Smooth muscle cell (in vitro differentiated cells): ENCODE data around the gene DPP6. TPM values are rescaled to one million over a fixed set of nuclear protein-coding genes. Genes with fewer than 3 reads are reported as not detected.

Experiments used
- DNase-seq: peaks from one replicate; lab custom pipeline; 2025; ENCODE audit not compliant: unreplicated experiment; lab: John Stamatoyannopoulos, UW
- H2AFZ ChIP-seq: fragments of 200-600 bp; sonication (generic); 2 replicates; pipeline ENCODE4 v1.6.0; 2016; ENCODE audit warnings: antibody characterized with exemption, low read depth, mild to moderate bottlenecking
- H3F3A ChIP-seq: fragments of 200-600 bp; sonication (generic); 2 replicates; pipeline ENCODE4 v1.6.0; 2017; ENCODE audit warnings: antibody characterized with exemption, low read depth
- H3K27ac ChIP-seq: fragments of 200-600 bp; sonication (generic); 2 replicates; pipeline ENCODE4 v1.5.1; 2016; ENCODE audit warnings: low read depth, mild to moderate bottlenecking
- H3K27me3 ChIP-seq: fragments of 200-600 bp; sonication (generic); 2 replicates; pipeline ENCODE4 v1.6.1; 2016; ENCODE audit warnings: low read depth, mild to moderate bottlenecking
- H3K36me3 ChIP-seq: fragments of 200-600 bp; sonication (generic); 2 replicates; pipeline ENCODE4 v1.5.1; 2016; ENCODE audit warnings: low read depth
- H3K4me1 ChIP-seq: fragments of 200-600 bp; sonication (generic); 2 replicates; pipeline ENCODE4 v1.5.1; 2016; ENCODE audit warnings: low read depth
- H3K4me2 ChIP-seq: fragments of 200-600 bp; sonication (generic); 2 replicates; pipeline ENCODE4 v1.6.0; 2016; ENCODE audit warnings: mild to moderate bottlenecking
- H3K4me3 ChIP-seq: fragments of 200-600 bp; sonication (generic); 2 replicates; pipeline ENCODE4 v1.5.1; 2016; ENCODE audit warnings: mild to moderate bottlenecking
- H3K79me2 ChIP-seq: fragments of 200-600 bp; sonication (generic); 2 replicates; pipeline ENCODE4 v1.6.0; 2016; ENCODE audit warnings: low read depth, mild to moderate bottlenecking
- H3K9ac ChIP-seq: fragments of 200-600 bp; sonication (generic); 2 replicates; pipeline ENCODE4 v1.6.0; 2016; ENCODE audit warnings: low read depth
- H3K9me3 ChIP-seq: fragments of 200-600 bp; sonication (generic); replicated peaks from 2 replicates; pipeline ENCODE4 v1.5.1; 2016; ENCODE audit warnings: low read depth
- H4K20me1 ChIP-seq: fragments of 200-600 bp; sonication (generic); 2 replicates; pipeline ENCODE4 v1.6.0; 2016; ENCODE audit warnings: low read depth
- WGBS: methylation state at CpG from one replicate; pipeline ENCODE4 v1.1.7; 2016; ENCODE audit warnings: low lambda C conversion rate; 5-methylcytosine and 5-hydroxymethylcytosine counted together
- polyA plus RNA-seq: library from polyadenylated mRNA; unstranded; fragments of >200 nt; fragmentation: Nextera tagmentation; extraction: Ambion mirVana; gene quantifications from 2 replicates; pipeline ENCODE4 v1.2.1, GENCODE V29; 2016
- total RNA-seq: library from RNA; depleted of rRNA; stranded (reverse); fragments of >200 nt; gene quantifications from 2 replicates; pipeline ENCODE4 v1.2.3, GENCODE V29; 2014
- TF ChIP-seq, protein P1 (sequence below): fragments of 200-600 bp; sonication (generic); IDR thresholded peaks from 2 replicates; pipeline ENCODE4 v1.5.1; 2017; ENCODE audit warnings: borderline replicate concordance, mild to moderate bottlenecking, antibody characterized with exemption; ENCODE audit not compliant: insufficient read depth, poor library complexity, severe bottlenecking

The DPP6 gene
- total and polyA plus RNA-seq, 2 experiments from 2014 or later: 0.72 TPM; not detected in 1

DNA sequence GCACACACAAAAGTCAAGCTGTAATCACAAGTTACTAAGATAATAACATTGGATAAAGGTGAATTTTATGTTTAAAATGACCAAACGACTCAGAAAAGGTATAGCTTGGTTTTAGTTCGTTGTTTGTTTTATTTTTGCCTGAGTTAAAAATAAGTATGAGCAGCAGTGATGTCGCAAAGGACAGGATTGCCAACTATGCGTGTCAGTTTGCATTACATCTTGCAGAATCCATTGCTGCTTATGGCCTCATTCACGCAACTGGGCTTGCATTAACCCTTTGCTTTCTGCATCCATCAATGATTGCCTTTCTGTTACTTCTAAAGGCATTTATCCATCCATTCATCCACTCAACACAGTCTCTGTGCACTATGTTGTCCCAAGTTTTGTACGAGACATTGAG, 389.6 kb downstream of the DPP6 start:
- Histone ChIP-seq H3K79me2 (no peaks in the 10 kb centered on the region), H3F3A (no peaks in the 10 kb centered on the region), H3K9ac (no peak overlapping the region), H3K27ac (no peak overlapping the region), H3K4me1 (no peaks in the 10 kb centered on the region), H2AFZ (no peak overlapping the region), H3K36me3 (no peaks in the 10 kb centered on the region), H3K4me2 (no peak overlapping the region), H4K20me1 (no peaks in the 10 kb centered on the region), H3K4me3 (no peak overlapping the region), H3K27me3 (no peaks in the 10 kb centered on the region), H3K9me3 (no peaks in the 10 kb centered on the region)
- TF ChIP-seq, protein P1, sequence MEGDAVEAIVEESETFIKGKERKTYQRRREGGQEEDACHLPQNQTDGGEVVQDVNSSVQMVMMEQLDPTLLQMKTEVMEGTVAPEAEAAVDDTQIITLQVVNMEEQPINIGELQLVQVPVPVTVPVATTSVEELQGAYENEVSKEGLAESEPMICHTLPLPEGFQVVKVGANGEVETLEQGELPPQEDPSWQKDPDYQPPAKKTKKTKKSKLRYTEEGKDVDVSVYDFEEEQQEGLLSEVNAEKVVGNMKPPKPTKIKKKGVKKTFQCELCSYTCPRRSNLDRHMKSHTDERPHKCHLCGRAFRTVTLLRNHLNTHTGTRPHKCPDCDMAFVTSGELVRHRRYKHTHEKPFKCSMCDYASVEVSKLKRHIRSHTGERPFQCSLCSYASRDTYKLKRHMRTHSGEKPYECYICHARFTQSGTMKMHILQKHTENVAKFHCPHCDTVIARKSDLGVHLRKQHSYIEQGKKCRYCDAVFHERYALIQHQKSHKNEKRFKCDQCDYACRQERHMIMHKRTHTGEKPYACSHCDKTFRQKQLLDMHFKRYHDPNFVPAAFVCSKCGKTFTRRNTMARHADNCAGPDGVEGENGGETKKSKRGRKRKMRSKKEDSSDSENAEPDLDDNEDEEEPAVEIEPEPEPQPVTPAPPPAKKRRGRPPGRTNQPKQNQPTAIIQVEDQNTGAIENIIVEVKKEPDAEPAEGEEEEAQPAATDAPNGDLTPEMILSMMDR: no peak
- WGBS: 64% methylated on average over 6 of the region's 6 CpGs
- DNase-seq: no peak

DNA sequence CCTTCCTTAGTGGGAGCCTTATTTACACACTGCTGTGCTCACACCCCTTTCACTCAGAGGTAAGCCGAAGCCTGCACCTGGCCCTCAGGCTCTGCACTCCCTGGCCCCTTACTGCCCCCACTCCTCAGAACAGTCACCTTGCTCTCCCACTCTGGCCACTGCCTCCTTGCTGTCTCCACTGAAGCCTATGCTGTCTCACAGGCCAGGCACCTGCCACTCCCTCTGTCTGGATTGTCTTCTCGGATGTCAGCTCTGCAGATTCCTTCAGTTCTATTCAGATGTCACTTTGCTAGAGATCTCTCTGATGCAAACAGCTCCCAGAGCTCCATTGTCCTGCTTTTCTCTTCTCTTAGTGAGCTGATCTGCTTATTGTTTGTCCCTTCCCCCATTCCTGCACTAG, 390.7 kb downstream of the DPP6 start:
- Histone ChIP-seq H3K4me2 (no peak overlapping the region), H3K4me1 (no peaks in the 10 kb centered on the region), H3K27me3 (no peaks in the 10 kb centered on the region), H3K9ac (no peak overlapping the region), H3K9me3 (no peaks in the 10 kb centered on the region), H3K27ac (no peak overlapping the region), H2AFZ (no peak overlapping the region), H3K36me3 (no peaks in the 10 kb centered on the region), H3K4me3 (no peak overlapping the region), H3K79me2 (no peaks in the 10 kb centered on the region), H4K20me1 (no peaks in the 10 kb centered on the region), H3F3A (no peaks in the 10 kb centered on the region)
- no peak for DNase-seq
- TF ChIP-seq, protein P1: no peak
- WGBS: 63% methylated on average over 2 of the region's 2 CpGs

DNA sequence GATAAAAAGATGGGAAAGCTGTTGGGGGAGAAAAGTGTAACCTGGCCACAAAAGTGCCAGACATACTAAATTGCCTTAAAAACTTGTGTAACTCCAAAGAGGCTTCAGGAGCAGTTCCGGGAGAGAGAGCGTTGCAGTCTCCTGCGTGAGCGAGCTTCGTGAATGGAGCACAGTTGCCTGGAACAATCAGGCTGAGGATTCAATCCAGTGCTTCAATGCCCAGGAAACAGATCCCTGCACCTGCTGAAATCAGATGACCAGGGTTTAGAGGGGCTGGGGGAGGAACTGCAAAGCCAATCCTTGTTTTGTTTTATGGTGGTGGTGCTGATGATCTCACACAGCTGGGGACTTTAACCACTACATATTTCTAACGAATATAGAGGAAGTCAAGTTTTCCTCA, 398.3 kb downstream of the DPP6 start:
- H3K27ac ChIP-seq: no peak overlapping the region
- no peak overlapping the region for H3K9ac ChIP-seq
- H3K4me3 ChIP-seq: no peak overlapping the region
- H3K79me2 ChIP-seq: no peaks in the 10 kb centered on the region
- no peaks in the 10 kb centered on the region for H3K27me3 ChIP-seq
- no peak for DNase-seq
- H4K20me1 ChIP-seq: no peaks in the 10 kb centered on the region
- H2AFZ ChIP-seq: no peak overlapping the region
- no peaks in the 10 kb centered on the region for H3K36me3 ChIP-seq
- peaks cover 4% of the 10 kb centered on the region for H3K4me1 ChIP-seq
- H3K4me2 ChIP-seq: no peak overlapping the region
- no peaks in the 10 kb centered on the region for H3F3A ChIP-seq
- TF ChIP-seq, protein P1: no peak
- 91% methylated on average over 6 of the region's 6 CpGs for WGBS
- H3K9me3 ChIP-seq: no peaks in the 10 kb centered on the region
